SK-N-SH (cell line): ENCODE results near the gene ARAP2.

Experiments
- CTCF ChIP-seq: fragments of 200-600 bp; sonication (generic); IDR thresholded peaks from 2 replicates; pipeline ENCODE4 v1.6.1; 2017; ENCODE audit warnings: antibody characterized with exemption, mild to moderate bottlenecking, moderate library complexity
- EZH2phosphoT487 ChIP-seq: fragments of 200-600 bp; sonication (generic); IDR thresholded peaks from 2 replicates; pipeline ENCODE4 v1.6.1; 2017; ENCODE audit warnings: low read depth, mixed run types, mild to moderate bottlenecking, antibody characterized with exemption, moderate library complexity, borderline replicate concordance
- FOXJ3 ChIP-seq: sonication (generic); formaldehyde crosslinking; IDR thresholded peaks from 2 replicates; pipeline ENCODE4 v1.5.1; 2020; ENCODE audit warnings: mild to moderate bottlenecking, missing genetic modification reagents
- MAX ChIP-seq: IDR thresholded peaks from 2 replicates; pipeline ENCODE4 v1.4.0; 2012; ENCODE audit warnings: low read depth
- NRF1 ChIP-seq: IDR thresholded peaks from 2 replicates; pipeline ENCODE4 v1.6.1; 2012; ENCODE audit warnings: low read depth, mild to moderate bottlenecking, low read length
- SIN3A ChIP-seq: IDR thresholded peaks from 2 replicates; pipeline ENCODE4 v1.6.1; 2012; ENCODE audit warnings: low read depth, mild to moderate bottlenecking, low read length, moderate library complexity, borderline replicate concordance
- SMC3 ChIP-seq: IDR thresholded peaks from 2 replicates; pipeline ENCODE4 v1.6.1; 2012; ENCODE audit warnings: low read depth, low read length, improper control_type of control experiment

GRCh38 chr4:36207367-36207766 is 36.9 kb downstream of the ARAP2 start:
- TF ChIP-seq SIN3A (no peak), CTCF (no peak), NRF1 (no peak), FOXJ3 (no peak), SMC3 (no peak), MAX (no peak), EZH2phosphoT487 (no peak)
